HG02623 (cell line): Measurements from ENCODE around the gene SLC22A9.

ENCODE experiments used
- ATAC-seq: cut with Tn5 transposase; IDR thresholded peaks from one replicate; pipeline ENCODE4 v1.9.1; 2021; ENCODE audit warnings: moderate library complexity; ENCODE audit not compliant: unreplicated experiment

The SLC22A9 gene

DNA sequence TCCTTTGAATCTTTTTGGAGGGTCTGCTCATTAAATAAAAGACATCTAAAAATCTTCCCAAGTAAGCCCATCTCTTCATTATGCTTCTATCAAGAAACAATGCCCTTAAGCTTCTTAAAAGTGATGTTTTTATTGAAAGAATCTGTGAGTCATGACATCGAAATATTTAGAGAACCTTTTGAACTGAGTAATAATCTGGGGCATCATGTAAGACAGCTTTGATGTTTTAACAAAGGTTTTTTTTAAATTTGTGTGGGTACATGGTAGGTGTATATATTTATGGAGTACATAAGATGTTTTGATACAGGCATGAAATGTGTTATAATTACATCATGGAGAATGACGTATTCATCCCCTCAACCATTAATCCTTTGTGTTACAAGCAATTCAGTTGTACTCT lies 74.6 kb downstream of the SLC22A9 start:
- no peak for ATAC-seq

DNA sequence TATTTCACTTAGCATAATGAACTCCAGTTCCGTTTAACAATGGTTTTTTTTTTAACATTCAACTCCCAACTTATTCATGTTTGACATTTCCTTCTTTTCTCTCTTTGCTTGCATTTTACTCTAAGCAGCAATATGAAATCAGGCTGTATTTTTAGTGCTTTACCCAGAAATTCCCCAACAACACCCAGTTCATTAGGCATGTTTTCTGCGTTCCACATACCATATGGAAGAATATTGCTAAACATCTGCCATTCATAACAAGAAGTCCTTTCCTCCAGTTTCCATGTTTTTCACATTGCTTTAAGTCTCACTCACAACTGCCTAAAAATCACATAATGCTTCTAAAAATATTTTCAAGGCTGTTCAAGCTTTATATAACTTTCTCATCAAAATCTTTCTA lies 75.5 kb downstream of the SLC22A9 start:
- no peak for ATAC-seq

DNA sequence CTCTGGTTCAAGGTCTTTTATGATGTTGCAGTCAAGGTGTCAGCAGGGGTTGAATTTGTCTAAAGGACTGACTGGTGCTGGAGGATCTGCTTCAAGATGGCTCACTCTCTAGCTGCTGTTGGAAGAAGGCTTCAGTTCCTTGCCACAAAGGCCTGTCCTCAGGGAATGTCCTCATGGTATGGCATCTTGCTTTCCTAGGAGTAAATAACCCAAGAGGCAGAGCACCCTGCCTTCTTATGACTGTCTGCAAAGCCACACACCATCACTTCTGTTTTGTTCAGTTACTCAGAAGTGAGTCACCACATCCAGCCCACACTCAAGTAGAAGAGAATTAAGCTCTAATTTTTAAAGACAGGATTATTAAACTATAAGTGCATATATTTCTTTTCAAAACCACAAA lies 76.1 kb downstream of the SLC22A9 start:
- no peak for ATAC-seq

DNA sequence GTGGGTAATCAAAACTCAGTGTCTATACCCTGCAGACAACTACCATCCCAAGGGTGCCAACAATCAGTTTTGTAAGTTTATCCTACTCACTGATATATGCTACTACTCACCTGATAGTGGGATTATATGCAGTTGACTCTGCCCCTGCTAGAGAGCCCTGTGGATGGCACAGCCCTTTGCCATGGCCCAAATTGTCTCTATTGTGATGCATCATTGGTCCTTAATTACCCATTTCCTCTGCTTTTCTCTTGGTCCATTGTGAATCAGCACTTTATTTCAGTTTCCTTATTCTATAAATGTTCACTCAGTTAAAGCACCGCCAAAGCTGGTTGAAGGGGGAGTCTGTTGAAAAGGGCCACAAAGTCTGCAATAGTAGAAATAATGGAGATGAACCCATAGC lies 79.1 kb downstream of the SLC22A9 start:
- no peak for ATAC-seq

DNA sequence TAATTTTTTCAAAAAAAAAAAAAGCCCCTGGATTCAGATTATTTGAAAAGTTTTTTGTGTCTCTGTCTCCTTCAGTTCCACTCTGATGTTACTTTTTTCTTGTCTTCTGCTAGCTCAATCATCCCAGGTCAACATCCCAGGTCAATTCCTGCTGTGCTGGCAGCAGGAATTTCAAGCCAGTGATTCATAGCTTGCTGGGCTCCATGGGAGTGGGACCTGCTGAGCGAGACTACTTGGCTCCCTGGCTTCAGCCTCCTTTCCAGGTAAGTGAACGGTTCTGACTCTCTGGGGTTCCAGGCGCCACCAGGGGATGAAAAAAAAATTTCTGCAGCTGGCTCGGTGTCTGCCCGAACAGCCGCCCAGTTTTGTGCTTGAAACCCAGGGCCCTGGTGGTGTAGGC lies 90.0 kb downstream of the SLC22A9 start:
- ATAC-seq: no peak
